SH-SY5Y (cell line): ENCODE results near the gene SLC12A7.

Source experiments
- GATA2 ChIP-seq: IDR thresholded peaks from 2 replicates; pipeline ENCODE4 v1.6.1; 2011; ENCODE audit warnings: mild to moderate bottlenecking, low read depth, low read length
- GATA3 ChIP-seq: IDR thresholded peaks from 2 replicates; pipeline ENCODE4 v1.6.1; 2011; ENCODE audit warnings: low read depth, mild to moderate bottlenecking, low read length, moderate library complexity

Gene SLC12A7

GRCh38 chr5:1111727-1112289 lies at the start of gene SLC12A7:
TSS of gene SLC12A7 (minus strand) at chr5:1112063. CDS start at chr5:1111991, 72 bp downstream.
- TF ChIP-seq GATA2 = no peak

GRCh38 chr5:1161108-1161832 lies 49.4 kb upstream of the SLC12A7 start:
- TF ChIP-seq GATA2 (no peak), GATA3 (no peak)

- no peak for TF ChIP-seq GATA3
- no peak for TF ChIP-seq GATA2
Observed at GRCh38 chr5:1159774-1160406, 48.0 kb upstream of the SLC12A7 start.

- TF ChIP-seq GATA3 = no peak
- no peak for TF ChIP-seq GATA2
Observed at GRCh38 chr5:1159341-1159675, 47.4 kb upstream of the SLC12A7 start.

GRCh38 chr5:1158647-1159340 lies 46.9 kb upstream of the SLC12A7 start:
- TF ChIP-seq GATA2 (no peak), GATA3 (no peak)

- TF ChIP-seq GATA2 = no peak
- no peak for TF ChIP-seq GATA3
Observed at GRCh38 chr5:1156754-1157460, 45.0 kb upstream of the SLC12A7 start.

GRCh38 chr5:1156033-1156753 lies 44.3 kb upstream of the SLC12A7 start:
- TF ChIP-seq GATA3 = no peak
- TF ChIP-seq GATA2 = no peak

GRCh38 chr5:1155191-1156032 lies 43.5 kb upstream of the SLC12A7 start:
- TF ChIP-seq GATA2 (no peak), GATA3 (no peak)

GRCh38 chr5:1153428-1153827 lies 41.6 kb upstream of the SLC12A7 start:
- TF ChIP-seq GATA2 (no peak), GATA3 (no peak)

- TF ChIP-seq GATA2 = no peak
- no peak for TF ChIP-seq GATA3
Observed at GRCh38 chr5:1152771-1153282, 41.0 kb upstream of the SLC12A7 start.

GRCh38 chr5:1152156-1152555 lies 40.3 kb upstream of the SLC12A7 start:
- TF ChIP-seq GATA3 = no peak
- TF ChIP-seq GATA2 = no peak

GRCh38 chr5:1151316-1151715 lies 39.5 kb upstream of the SLC12A7 start:
- no peak for TF ChIP-seq GATA3
- TF ChIP-seq GATA2 = no peak

- TF ChIP-seq GATA3 (no peak), GATA2 (no peak)
Observed at GRCh38 chr5:1150866-1151265, 39.0 kb upstream of the SLC12A7 start.
